GM21526 (cell line): ENCODE measurements around the gene ABL1.
"Not testable (repeated sequence)": the region's sequence is repeated elsewhere in the genome, so short reads cannot be mapped to it uniquely, and the experiment has no call there.

Experiments
- ATAC-seq: cut with Tn5 transposase; IDR thresholded peaks from one replicate; pipeline ENCODE4 v1.9.1; 2021; ENCODE audit warnings: moderate library complexity; ENCODE audit not compliant: unreplicated experiment, low FRiP score

The ABL1 gene

DNA sequence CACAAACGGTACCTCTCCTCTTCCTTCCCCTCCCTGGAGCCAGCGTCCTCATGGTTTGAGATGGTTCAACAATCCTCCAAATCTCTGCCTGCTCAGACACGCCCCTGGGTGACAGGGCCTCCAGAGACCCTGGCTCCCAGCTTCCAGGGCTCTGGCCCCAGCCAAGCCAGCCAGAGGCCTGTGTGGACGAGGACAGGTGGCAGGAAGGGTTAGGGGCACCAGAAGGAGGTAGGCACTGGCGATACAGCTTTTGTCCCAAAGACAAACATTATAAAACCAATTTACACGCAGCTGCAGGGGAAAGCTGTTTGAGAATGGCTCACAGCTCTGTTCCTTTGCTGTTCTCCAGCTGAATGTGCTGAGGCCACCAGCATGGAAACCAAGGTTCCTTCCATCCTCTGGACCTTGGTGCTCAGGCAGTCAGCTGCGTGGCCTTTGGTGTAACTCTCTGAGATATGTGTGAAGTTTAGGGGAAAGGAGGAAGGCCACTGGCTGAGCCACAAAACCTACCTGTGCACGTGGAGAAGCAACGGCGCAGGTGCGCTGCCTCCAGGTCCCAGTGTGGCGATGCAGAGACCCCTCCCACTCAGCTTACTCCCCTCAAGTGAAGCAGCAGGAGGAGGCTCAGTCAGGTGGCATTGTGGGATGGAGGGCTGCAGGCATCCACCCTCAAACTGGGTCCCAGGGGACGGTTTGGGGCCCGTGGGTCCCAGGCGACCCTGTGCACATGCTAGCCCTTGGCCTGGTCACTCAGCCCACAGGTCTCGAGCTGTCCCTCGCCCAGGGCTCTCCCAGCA, 65.8 kb downstream of the ABL1 start:
- ATAC-seq: no peak

DNA sequence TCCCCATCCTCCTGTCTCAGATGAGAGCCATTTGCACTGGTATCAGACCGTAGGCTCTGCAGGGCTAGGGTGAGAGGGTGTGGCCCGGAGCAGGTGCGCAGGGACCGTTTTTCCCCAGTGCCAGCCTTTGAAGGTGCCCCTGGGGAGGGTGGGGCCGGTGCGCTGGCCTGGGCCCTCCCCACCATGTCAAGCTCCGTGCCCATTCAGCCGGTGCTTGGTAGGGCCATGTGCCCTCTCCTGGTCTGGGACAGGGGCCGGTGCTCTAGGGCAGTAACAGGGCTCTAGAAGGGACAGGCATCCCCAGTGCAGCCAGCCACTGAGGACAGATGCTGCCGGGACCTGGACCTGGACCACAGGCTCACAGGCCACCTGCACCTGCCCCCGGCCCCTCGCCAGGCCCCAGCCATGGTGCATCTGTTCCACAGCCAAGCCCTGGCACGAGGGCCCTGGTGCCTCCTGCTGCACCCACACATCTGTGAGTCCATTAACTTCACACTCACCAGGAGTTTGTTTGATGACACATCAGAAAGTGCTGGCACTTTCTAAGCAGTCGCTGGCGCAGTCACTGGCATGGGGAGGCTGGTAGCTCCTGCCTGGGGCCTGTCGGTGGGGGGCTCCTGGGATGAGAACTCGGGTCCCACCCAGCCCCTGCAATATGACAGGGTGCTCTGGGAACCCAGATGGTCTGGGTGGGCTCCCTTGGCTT, 66.6 kb downstream of the ABL1 start:
- no peak for ATAC-seq

DNA sequence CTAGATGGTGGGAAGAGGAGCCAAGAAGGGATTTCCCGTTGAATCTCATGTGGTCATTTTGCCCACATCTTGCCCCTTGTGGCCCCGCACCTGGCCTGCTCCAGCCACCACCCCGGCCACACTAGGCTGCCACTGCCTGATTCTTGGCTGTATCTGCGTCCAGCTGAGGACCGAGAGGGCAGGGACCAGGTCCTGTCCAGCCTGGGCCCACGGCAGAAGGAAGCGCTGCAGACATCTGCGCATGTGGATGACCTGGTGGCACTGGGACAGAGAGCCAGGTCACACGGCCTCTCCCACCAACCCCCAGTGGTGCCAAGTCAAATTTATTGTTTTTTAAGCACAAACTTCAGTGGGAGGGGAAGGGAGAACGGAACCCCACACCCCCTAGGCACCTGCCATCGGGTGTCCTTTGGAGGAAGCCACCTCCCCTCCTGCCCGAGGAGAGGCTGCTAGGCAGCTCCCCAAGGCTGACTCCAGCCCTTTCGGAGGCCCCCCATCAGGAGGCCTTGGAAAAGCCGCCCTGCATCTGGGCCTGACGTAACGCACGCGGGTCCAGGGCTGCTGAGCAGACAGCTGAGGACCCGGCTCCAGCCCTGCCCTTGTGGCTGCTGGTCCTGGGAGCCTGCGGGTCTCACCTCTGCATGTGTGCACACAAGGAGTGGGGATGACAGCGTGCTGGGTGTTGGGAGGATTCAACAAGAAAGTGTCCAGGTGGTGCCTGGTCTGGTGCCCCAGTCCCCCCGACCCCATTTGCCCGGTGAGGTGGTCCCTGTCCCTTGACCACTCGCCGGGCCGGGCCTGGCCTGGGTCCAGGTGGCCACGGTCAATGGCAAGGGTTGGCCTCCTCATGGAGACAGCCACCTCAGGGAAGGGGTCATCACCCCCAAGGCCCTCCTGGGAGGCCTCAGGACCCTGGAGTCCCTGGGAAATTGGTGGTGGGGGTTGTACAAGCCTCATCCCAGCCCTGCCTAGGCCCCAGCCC, 67.4 kb downstream of the ABL1 start:
- ATAC-seq: no peak

DNA sequence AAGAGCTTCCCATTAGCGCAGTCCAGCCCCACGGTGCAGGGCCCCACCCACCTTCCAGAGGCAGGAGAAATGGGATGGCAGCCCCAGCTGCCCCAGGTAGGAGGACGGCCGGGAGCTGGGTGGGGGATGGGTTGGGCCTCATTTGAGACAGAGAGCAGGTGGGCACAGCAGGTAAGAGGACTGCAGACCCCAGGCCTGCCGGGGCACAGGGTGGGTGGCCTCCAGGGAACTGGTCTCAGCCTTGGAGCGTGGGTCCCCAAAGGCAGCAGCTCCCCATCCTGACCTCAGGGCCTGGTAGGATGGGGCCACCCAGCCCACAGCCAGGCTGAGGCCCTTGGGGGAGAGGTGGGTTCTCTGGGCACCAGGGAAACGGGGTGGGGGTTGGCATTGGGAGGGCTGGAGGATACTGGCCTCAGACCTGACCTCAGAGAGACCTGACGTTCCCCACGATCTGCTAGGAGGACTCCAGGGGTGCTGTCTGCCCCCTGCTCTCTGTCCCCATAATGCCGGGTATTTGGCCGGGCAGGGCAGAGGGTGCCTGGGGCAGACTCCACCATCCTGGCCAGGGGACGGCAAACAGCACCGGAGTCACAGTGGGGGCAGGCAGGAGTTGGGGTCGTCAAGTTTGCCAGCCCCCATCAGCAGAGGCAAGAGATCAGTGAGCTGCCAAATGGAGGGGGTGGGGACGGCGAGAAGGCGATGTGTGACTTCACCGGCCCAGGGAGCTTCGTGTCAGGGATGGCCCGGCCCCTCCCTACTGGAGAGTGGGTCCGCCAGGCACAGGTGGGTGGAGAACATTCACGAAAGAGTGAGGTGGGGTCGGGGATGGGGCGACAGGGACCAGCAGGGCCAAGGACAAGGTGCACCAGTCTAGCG, 68.4 kb downstream of the ABL1 start:
- no peak for ATAC-seq

DNA sequence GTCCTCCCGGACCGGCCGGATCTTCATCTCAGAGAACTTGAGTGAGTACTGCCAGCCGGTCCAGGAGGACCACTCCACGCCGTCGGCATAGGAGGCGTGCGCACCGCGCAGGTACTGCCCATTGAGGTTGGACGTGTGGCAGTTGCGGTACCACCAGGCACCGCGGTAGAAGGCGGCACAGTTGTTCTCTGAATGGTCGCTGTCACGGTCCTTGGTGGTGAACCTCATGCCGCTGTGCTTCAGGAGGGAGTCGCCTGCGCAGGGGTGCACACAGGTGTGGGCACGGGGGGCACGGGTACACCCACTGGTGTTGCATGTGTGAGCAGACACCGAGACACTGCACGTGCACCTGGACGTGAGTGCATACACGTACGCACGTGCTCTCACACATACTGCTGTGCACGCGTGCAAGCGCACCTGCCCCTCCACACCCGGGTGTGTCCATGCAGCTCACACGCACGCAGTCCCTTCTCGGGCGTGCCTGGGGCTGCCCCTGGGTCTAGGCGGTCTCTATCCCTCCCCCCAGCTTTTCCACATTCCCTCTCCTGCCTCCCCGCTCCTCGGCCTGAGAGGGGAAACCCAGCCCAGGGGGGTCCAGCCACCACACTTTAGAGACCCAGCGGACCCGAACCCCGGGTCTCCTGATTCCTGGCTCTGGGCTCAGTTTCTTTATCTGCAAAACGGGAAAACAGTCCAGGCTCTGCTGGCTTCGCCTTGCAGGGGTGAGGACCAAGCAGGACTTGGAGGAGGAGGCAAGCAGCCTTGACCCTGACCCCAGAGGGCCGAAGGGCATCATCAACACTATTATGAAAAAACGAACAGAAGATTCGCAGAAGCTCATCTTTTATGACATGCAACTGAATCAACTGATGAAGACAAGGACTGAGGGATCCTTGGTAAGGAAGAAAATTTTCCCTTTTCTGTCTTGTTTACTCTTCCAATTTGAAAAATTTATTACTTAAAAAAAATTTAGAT, 69.3 kb downstream of the ABL1 start:
- no peak for ATAC-seq

DNA sequence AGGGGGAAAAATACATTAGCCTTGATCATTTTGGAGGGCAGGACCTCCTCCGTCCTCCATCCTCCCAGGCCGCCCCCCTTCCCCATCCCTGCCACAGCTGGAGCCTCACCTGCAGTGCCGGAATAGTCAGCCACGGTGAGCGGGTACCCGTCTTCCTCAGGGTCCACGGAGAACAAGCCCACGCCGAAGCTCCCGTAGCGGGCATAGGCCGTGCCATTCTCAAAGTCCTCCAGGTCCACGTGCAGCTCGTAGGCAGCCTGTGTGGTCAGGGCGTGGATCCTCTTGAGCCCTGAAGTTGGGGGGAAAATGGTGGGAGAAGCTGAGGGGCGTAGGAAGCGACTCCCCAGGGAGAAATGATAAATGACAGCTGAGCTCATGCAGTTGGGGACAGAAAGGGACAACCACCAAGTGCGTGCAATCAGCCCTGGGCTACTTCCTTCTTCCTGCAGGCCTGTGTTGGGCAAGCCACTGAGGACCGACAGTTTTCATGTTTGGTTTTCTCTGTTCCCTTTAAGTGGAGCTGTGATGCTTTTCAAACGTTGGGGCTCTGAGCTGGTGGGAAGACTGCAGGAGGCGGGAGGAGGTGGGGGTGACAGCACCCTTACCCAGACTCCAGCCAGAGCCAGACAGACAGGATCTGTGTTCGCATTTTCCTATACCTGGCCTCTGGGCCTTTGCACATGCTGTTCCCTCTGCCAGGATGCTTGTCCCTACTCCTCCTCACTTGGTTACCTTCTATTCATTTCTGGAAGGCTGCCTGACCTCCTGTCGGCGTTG, 70.3 kb downstream of the ABL1 start:
- no peak for ATAC-seq

DNA sequence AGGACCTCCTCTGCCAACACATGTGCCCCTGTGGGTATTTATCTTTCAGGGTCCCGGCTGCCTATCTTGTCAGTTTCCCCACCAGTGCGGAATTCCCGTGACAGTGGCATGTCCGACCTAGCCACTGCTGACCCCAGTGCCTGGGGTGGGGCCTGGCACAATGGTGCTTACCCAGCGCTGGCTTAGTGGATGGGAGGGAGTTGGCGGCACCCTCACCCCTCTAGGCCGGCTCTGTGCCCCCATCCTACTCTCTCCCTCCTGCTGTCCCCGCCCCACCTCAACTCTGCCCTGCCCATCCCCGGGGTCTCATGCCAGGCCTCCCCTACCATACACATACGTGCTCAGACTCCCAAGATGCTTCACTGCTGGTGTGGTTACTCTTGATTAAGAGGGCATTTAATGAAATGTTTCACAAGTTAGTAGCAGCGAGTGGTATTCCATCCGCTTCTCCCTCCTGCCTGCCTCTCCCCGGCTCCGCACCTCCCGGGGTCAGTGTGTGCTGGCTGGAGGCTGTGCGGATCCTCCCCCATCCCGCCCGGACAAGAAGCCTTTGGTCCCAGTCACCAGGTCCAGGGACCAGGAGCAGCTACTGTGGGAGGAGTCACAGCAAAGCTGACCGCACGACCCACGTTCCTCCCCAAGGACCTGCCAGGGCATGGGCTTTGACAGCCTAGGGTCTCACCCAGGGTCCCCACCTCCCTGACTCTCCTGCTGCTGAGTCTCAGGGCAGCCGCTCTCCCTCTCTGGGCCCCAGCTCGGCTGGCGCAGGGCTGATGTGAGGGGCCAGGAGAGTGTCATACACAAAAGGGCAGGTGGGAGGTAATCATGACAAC, 71.1 kb downstream of the ABL1 start:
- ATAC-seq: no peak

DNA sequence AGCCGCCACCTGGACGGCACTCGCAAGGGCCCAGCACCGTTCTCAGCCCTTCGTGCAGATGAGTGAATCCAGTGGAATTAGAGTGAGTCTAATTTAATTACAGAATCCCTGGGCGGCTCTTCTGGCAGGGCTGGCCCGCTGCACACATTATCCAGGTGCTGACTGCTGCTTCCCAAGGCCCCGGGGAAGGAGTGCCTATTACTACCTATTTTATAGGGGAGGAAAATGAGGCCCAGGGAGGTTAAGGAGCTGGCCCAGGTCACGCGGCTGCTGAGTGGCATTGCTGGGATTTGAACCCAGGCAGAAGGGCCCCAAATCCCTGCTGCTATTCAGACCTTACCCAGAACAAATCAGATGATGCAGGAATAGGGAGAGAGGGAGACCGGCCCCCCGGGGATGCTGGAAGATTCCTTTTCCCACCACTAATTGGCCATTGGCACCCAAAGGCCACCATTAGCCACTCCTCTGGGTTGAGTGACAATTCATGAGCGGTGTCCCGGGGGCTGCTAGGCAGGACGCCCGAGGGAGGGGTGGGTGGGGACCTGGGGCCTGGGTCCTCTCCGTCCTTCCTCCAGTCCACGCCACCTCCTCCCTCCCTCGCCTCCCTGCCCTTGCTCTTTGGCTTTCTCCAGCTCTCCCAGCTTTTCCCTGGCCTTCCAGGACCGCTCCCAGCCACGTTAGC, 71.8 kb downstream of the ABL1 start:
- no peak for ATAC-seq

DNA sequence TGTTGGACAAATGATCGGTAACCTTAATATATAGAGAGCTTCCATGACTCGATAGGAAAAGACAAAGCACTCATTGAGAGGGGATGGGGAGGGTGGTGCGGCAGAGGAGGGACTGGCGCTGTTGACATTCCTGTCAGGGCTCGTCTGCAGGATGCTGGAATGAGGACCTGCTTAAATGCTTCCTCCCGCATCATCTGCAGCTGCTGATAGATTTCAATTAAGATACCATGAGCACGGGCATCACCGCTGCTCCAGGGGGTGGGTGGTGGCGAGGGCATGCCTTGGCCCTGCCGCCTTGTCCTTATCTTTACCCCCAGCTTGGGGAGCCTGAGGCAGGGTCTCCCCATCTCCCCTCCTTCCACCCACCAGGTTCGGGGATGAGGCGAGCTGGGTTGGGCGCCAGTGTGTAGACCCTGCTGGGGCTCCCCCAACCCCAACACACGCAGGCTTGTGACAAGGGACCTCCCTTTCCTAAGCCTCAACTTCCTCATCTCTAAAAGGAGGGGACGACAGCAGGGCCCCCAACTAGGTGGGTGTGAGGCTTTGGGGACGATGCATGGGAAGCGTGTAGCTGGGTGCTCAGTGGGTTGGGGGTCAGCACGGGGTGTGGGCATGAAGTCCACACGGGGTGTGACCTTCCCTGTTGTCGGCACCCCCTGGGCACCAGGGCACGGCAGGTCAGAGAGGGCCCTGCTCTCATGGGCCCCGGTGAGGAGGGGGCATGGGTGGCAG, 73.3 kb downstream of the ABL1 start:
- no peak for ATAC-seq

DNA sequence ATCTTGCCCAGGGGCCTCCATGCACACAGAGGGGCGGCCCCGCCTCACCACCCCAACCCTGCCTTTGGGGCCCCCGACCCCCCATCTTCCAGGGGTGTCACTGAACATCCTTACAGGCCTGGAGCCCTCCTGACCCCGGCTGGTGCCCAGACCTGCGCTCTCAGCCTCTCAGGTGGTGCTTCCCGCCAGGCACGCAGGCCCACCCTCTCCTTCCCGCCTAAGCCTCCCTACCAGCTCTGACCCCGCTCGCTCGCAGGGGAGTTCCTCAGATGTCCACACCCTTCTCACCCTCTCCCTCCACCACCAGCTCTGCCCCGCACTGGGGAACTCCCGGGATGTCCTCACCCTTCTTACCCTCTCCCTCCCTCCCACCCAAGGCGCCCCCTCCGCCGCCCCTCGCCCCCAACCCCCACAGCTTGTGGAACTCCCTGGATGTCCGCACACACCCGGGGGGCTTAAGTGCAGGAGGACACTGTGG, 73.9 kb downstream of the ABL1 start:
- no peak for ATAC-seq

DNA sequence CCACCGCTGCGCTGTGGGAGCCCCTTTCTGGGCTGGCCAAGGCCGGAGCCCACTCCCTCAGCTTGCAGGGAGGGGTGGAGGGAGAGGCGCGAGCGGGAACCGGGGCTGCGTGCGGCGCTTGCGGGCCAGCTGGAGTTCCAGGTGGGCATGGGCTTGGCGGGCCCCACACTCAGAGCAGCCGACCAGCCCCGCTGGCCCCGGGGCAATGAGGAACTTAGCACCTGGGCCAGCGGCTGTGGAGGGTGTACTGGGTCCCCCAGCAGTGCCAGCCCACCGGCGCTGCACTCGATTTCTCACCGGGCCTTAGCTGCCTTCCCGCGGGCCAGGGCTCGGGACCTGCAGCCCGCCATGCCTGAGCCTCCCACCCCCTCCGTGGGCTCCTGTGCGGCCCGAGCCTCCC, 75.0 kb downstream of the ABL1 start:
- not testable (repeated sequence) for ATAC-seq

DNA sequence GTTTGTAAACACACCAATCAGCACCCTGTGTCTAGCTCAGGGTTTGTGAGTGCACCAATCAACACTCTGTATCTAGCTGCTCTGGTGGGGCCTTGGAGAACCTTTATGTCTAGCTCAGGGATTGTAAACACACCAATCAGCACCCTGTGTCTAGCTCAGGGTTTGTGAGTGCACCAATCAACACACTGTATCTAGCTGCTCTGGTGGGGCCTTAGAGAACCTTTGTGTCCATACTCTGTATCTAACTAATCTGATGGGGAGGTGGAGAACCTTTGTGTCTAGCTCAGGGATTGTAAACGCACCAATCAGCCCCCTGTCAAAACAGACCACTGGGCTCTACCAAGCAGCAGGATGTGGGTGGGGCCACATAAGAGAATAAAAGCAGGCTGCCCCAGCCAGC, 75.6 kb downstream of the ABL1 start:
- ATAC-seq: not testable (repeated sequence)

DNA sequence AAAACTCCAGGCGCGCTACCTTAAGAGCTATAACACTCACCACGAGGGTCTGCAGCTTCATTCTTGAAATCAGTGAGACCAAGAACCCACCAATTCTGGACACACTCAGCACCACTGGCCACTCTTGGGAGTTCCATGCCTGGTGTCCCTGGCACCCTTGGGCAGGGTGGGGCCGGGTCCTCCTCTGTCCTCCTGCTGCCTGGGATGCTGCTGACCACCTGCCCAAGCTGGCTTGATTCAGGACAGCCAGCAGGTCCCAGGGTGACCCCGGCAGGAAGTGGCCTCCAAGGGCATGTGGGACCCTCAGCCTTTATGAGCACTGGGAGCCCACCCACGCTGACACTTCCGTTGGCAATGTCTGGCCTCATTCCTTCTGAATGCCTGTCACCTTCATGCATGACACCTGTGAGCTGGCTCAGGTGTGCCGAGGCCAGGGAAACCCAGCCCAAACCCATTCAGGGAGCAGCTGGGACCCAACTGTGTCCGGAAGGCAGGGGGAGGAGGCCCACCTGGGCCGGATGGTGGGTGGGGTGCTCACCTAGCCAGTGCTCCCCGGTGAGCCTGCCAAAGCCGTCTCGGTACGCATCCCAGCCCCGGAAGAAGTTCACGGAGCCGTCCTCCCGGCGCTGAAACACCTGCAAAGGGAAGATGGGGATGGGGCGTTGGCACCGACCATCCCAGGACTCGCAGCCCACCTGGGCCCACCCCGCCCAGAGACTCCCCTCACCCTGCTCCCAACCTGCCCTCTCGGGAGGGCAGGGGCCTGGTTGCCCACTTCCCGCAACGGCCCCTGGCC, 76.4 kb downstream of the ABL1 start:
- no peak for ATAC-seq

DNA sequence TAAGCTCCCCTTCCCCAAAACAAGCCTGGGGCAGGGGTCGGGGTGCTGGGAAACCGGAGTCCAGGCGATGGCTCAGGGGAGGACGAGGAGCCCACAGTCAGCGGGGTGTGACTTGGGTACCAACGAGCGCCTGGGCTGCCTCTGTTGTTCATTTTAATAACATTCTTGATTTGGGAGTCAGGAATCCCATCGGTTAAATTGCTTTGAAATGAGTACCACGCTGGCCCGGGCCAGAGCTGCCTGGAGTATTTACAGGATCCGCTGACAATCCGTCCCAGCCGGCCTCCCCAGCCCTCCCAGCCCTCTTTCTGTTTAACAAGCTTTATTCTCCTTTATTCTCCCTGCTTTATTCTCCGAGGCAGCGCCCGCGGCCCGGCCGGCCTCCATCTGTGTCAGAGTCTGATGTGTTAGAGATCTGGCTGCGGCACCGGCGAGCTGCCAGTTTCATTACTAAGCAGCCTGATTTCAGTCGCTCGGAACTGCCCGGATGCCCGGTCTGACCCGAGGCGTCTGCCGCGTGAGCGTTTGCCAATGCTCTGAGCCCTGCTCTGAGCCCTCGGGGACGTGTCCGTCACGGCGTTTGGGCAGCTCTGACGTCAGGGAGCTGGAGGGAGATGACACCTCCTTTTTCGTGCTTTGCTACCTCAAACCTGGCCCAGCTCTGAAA, 78.0 kb downstream of the ABL1 start:
- ATAC-seq: no peak
